GM13976 (cell line): ENCODE data around the gene CFTR.
A peak's percentile ranks its signal among the peaks of the same experiment; 100 is the strongest.

Experiments
- DNase-seq: peaks from one replicate; pipeline ENCODE4 v3.0.0; 2012; ENCODE audit warnings: low spot score
- in situ Hi-C: fragments of 300-500 bp; cut with MboI; formaldehyde crosslinking; loops from one replicate; pipeline ENCODE4 v1.12.0; 2022; ENCODE audit warnings: low sequenced_read_pairs, mixed read lengths, inconsistent platforms; ENCODE audit not compliant: unreplicated experiment
- TF ChIP-seq, protein P1 (sequence below): IDR thresholded peaks from 2 replicates; pipeline ENCODE4 v1.5.1; 2012; ENCODE audit warnings: borderline replicate concordance, mild to moderate bottlenecking; ENCODE audit not compliant: insufficient read depth; ENCODE audit errors: extremely low read depth, missing control alignments, control extremely low read depth

Gene CFTR

DNA sequence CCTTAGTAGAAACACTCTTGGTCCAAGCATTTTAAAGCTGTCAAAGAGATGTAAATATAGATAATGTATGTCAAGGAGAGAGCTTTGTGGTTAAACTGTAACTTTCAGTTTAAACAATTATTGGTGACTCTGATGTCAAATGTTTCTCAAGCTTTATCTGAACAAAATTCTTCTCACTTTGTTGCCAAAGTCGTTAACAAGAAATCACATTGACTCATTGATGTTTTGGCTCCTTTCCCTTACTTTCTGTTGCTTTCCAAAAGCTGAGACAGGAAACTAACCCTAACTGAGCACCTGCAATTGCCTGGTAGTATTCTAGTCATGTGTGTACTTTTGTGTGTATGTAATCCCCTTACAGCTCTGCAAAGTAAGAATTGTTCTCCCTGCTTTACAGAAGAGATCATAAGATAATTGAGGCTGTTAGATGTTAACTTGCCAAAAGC is 108.5 kb downstream of the CFTR start:
- in situ Hi-C loops, result no loop called here
- DNase-seq, result peak; percentile 17
- TF ChIP-seq, protein P1, sequence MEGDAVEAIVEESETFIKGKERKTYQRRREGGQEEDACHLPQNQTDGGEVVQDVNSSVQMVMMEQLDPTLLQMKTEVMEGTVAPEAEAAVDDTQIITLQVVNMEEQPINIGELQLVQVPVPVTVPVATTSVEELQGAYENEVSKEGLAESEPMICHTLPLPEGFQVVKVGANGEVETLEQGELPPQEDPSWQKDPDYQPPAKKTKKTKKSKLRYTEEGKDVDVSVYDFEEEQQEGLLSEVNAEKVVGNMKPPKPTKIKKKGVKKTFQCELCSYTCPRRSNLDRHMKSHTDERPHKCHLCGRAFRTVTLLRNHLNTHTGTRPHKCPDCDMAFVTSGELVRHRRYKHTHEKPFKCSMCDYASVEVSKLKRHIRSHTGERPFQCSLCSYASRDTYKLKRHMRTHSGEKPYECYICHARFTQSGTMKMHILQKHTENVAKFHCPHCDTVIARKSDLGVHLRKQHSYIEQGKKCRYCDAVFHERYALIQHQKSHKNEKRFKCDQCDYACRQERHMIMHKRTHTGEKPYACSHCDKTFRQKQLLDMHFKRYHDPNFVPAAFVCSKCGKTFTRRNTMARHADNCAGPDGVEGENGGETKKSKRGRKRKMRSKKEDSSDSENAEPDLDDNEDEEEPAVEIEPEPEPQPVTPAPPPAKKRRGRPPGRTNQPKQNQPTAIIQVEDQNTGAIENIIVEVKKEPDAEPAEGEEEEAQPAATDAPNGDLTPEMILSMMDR, result no peak

DNA sequence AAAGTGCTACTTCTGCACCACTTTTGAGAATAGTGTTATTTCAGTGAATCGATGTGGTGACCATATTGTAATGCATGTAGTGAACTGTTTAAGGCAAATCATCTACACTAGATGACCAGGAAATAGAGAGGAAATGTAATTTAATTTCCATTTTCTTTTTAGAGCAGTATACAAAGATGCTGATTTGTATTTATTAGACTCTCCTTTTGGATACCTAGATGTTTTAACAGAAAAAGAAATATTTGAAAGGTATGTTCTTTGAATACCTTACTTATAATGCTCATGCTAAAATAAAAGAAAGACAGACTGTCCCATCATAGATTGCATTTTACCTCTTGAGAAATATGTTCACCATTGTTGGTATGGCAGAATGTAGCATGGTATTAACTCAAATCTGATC is 110.4 kb downstream of the CFTR start:
- in situ Hi-C loops, result no loop called here
- TF ChIP-seq, protein P1, result no peak
- no peak for DNase-seq

DNA sequence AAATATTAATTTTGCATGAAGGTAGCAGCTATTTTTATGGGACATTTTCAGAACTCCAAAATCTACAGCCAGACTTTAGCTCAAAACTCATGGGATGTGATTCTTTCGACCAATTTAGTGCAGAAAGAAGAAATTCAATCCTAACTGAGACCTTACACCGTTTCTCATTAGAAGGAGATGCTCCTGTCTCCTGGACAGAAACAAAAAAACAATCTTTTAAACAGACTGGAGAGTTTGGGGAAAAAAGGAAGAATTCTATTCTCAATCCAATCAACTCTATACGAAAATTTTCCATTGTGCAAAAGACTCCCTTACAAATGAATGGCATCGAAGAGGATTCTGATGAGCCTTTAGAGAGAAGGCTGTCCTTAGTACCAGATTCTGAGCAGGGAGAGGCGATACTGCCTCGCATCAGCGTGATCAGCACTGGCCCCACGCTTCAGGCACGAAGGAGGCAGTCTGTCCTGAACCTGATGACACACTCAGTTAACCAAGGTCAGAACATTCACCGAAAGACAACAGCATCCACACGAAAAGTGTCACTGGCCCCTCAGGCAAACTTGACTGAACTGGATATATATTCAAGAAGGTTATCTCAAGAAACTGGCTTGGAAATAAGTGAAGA is 112.3 kb downstream of the CFTR start:
- in situ Hi-C loops, result no loop called here
- TF ChIP-seq, protein P1, result no peak
- no peak for DNase-seq

DNA sequence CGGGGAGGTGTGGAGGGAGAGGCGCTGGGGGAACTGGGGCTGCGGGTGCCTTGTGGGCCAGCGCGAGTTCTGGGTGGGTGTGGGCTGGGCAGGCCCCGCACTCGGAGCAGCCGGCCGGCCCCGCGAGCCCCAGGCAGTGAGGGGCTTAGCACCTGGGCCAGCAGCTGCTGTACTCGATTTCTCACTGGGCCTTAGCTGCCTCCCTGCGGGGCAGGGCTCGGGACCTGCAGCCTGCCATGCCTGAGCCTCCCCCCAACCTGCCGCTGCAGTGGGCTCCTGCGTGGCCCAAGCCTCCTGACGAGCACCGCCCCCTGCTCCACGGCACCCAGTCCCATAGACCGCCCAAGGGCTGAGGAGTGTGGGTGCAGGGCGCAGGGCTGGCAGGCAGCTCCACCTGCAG is 116.3 kb downstream of the CFTR start:
- in situ Hi-C loops, result no loop called here
- TF ChIP-seq, protein P1, result no peak
- no peak for DNase-seq

DNA sequence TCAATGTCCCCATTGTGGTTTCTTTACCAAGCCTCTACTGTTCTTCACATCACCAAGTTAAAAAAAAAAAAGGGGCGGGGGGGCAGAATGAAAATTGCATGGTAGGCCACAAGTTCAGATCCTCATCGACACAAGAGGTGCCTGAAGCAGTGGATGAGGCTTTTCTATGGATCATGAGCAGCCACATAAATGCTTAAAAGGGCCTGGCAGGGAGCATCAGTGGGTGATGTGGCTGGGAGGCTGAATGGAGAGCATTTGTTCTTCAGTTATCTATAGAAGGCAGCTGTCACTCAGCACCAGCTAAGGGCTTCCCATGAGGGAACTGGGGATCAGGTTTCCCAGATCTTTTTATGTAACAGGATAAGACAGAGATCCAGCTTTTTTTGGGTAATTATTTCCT is 117.9 kb downstream of the CFTR start:
- TF ChIP-seq, protein P1, result no peak
- DNase-seq, result no peak
- in situ Hi-C loops, result no loop called here

DNA sequence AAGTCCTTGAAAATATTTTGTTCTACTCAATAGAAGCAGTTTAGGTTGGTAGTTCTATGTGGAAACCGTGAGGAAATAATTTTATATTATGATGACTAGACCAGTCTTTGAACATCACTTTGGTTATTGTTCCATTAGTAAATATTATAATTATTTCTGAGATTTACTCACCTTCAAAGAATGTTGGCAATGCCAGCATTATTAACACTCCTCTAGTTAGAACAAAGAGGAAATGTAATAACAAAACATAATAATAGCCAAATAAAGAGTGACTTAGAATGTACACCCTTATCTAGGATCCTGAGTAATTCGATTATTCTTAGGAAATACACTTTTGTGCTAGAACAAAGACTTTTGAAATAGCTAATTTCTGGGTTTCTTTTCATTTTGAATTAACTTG is 121.1 kb downstream of the CFTR start:
- no peak for DNase-seq
- in situ Hi-C loops, result no loop called here
- TF ChIP-seq, protein P1, result no peak
